ENCODE measurements around the gene ZNF587B. TPM values are rescaled to one million over a fixed set of nuclear protein-coding genes. Genes with fewer than 3 reads are reported as not detected.
A peak's percentile ranks its signal among the peaks of the same experiment; 100 is the strongest.
"Not testable (repeated sequence)": the region's sequence is repeated elsewhere in the genome, so short reads cannot be mapped to it uniquely, and the experiment has no call there.

Gene ZNF587B
- total and polyA plus RNA-seq, 10 donors: 3.4 to 31.8 (median 21.4) TPM

DNA sequence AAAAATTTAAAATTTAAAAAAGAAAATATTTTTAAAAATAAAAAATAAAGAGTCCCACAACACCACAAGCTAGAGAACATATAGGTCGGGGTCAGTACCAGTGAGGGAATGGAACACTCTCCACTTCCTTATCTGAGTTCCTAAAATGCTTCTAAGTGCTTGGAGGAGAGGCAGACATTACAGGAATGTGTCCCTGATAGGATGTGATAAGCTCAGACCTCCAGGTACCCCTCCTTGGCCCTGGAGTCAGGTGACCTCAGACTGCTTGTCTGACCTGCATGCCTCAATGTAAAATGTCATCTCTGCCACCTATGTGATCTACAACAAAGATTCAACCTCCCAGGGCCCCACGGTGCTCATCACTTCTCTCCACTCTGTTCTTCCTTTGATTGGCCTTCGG, 55.9 kb downstream of the ZNF587B start:
- no peak for DNase-seq
- no peak for TF ChIP-seq POLR2A (IDR thresholded peaks at IDR 0.05)
- H3K27ac ChIP-seq: no peak overlapping the region
- H3K4me1 ChIP-seq: peaks cover 8 to 32% (median 22%) of the 10 kb centered on the region in 6 donors
- no peaks in the 10 kb centered on the region for H3K27me3 ChIP-seq (replicated peaks in 1 of 7)
- peaks cover 0 to 60% (median 46%) of the 10 kb centered on the region in 8 donors for H3K9me3 ChIP-seq
- peaks cover 0 to 45% (median 16%) of the 10 kb centered on the region in 6 donors for H3K36me3 ChIP-seq
- no peak overlapping the region for H3K4me3 ChIP-seq
- WGBS, 5 donors: 89 to 97% (median 92%) methylated on average over 3 of the region's 3 CpGs
- intact Hi-C loops (cut with DNase I; ENCODE audit: low total_unique reads): no loop called here

DNA sequence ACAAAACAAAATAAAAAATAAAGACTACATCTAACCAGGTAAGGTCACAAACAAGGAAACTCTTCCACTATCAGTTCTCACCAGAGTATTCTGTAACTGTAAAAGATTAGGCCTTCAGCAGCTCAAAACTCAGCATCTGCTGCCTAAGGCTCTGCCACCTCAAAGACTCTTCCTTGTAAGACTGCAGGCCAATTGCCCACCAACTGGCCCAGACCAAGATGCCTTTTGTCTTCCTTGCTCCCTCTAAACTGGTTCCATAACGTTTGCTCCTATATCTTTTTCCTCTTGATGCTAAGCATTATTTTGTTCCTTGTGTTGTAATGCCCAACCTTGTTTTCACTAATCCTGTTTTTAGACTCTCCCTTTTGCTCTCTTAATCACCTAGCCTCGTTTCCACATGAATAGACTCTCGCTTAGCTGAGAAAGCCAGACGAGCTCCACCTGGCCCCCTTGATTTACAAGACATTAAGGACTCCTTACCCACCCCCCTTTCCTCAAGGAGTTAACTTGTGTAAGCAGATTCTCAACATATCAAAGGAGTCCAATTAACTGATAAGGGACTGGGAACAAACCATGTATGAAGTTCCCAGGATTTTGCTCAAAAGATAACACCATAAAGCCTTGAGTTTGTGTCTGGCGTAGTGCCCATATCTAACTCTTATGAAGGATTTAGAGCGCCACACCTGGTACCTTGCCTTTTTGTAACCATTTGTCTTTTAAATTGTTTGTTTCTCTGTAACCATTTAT, 57.3 kb downstream of the ZNF587B start:
- peak overlapping the region in 6 of 8 donors; percentile 71 to 95 (median 82) for H3K4me3 ChIP-seq
- no peak for DNase-seq
- H3K27ac ChIP-seq: no peak overlapping the region
- H3K27me3 ChIP-seq (replicated peaks in 1 of 7): no peaks in the 10 kb centered on the region
- intact Hi-C loops (cut with DNase I; ENCODE audit: low total_unique reads): no loop called here
- peaks cover 8 to 32% (median 22%) of the 10 kb centered on the region in 6 donors for H3K4me1 ChIP-seq
- TF ChIP-seq POLR2A (IDR thresholded peaks at IDR 0.05) (no peak), POLR2AphosphoS5 (IDR thresholded peaks at IDR 0.05) (no peak)
- TF ChIP-seq, protein P1, sequence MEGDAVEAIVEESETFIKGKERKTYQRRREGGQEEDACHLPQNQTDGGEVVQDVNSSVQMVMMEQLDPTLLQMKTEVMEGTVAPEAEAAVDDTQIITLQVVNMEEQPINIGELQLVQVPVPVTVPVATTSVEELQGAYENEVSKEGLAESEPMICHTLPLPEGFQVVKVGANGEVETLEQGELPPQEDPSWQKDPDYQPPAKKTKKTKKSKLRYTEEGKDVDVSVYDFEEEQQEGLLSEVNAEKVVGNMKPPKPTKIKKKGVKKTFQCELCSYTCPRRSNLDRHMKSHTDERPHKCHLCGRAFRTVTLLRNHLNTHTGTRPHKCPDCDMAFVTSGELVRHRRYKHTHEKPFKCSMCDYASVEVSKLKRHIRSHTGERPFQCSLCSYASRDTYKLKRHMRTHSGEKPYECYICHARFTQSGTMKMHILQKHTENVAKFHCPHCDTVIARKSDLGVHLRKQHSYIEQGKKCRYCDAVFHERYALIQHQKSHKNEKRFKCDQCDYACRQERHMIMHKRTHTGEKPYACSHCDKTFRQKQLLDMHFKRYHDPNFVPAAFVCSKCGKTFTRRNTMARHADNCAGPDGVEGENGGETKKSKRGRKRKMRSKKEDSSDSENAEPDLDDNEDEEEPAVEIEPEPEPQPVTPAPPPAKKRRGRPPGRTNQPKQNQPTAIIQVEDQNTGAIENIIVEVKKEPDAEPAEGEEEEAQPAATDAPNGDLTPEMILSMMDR (IDR thresholded peaks at IDR 0.05 in 8 of 11, conservative IDR thresholded peaks at IDR 0.05 in 3 of 11): no peak
- H3K9me3 ChIP-seq: peaks cover 0 to 60% (median 46%) of the 10 kb centered on the region in 8 donors
- WGBS, 5 donors: 47 to 63% (median 54%) methylated on average over 6 of the region's 6 CpGs
- H3K36me3 ChIP-seq: peaks cover 0 to 45% (median 16%) of the 10 kb centered on the region in 6 donors

DNA sequence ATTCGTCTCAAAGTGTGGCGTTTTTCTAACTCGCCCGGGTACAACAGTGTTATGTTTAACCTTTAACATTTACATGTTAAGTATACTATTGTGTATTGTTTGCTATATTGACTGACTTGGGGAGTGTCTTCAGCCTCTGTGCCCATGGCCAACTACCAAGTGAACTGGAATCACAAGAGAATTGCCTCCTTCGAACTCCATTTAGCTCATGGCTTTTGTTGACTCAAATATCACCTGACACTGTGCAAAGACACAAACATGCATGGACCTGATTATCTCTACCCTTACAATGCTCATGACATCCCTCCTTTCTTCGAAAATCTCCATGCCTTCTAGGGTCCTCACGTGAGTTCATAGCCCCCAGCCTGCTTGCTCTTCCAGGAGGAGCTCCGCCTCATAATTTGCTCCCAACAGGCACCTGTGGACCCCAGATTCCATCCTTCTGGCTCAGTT, 58.0 kb downstream of the ZNF587B start:
- no peak for DNase-seq
- intact Hi-C loops (cut with DNase I; ENCODE audit: low total_unique reads): no loop called here
- H3K27me3 ChIP-seq (replicated peaks in 1 of 7): no peaks in the 10 kb centered on the region
- peaks cover 8 to 32% (median 22%) of the 10 kb centered on the region in 6 donors for H3K4me1 ChIP-seq
- peak overlapping the region; percentile 53 to 95 (median 82) for H3K4me3 ChIP-seq
- peaks cover 0 to 56% (median 39%) of the 10 kb centered on the region in 8 donors for H3K9me3 ChIP-seq
- H3K36me3 ChIP-seq: peaks cover 0 to 37% (median 13%) of the 10 kb centered on the region in 6 donors
- TF ChIP-seq POLR2A (IDR thresholded peaks at IDR 0.05) (no peak), POLR2AphosphoS5 (IDR thresholded peaks at IDR 0.05) (no peak)
- TF ChIP-seq, protein P1 (IDR thresholded peaks at IDR 0.05 in 8 of 11, conservative IDR thresholded peaks at IDR 0.05 in 3 of 11): no peak
- peak overlapping the region in 7 of 8 donors; percentile 79 to 89 (median 85) for H3K27ac ChIP-seq
- WGBS, 5 donors: 7 to 29% (median 14%) methylated on average over 8 of the region's 8 CpGs

DNA sequence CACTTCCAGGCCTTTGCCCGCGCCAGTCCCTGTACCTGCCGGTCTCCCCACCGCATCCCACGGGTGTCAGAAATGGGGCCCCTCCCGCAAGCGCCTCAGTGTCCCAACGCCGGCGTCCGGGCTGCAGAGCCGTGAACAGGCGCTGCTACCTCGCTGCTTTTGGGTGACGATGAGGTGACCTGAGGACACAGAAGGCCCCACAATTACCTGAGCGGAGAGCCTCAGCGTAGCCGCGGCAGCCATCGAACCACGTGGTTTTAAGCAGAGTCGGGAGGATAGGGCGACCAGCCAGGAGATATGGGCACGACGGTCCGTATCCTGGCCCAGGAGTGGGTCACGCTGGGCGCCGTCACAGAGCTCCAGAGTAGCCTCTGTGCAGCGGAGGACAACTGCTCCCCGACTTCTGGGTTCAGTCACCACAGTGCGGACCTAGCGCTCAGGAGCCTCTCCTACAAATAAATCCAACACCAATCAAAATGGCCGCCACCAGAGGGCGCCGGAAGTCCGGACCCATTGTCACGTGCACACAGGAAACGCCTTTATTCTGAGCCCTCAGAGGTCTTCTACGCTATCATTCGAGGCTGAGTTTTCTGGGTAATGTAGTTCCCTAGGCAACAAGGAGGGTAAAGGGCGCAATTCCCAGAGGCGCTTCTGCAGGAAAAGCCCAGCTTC, 58.6 kb downstream of the ZNF587B start, which contains the start of gene ZNF814:
TSS of gene ZNF814 (minus strand) at position 478 of the 672 bp plus-strand sequence. CDS start at position 243, 235 bp downstream.
- Histone ChIP-seq H3K27ac (peak within 1 kb of the TSS in 7 of 8 donors; percentile 79 to 89 (median 85)), H3K27me3 (replicated peaks in 1 of 7) (no peaks in the 10 kb centered on the region)

DNA sequence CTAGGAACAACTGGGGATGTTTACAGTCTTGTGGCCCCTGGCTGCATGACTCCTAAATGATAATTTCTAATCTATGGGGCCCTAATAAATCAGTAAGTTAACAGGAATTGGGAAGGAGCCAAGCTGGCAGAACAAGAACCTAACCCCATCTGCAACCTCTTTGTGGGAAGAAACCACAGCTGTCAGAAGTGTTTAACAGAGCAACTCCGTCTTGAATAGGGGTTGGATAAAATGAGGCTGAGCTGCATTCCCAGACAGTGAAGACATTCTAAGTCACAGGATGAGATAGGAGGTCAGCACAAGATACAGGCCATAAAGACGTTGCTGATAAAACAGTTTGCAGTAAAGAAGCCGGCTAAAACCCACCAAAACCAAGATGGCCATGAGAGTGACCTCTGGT, 60.6 kb downstream of the ZNF587B start:
- H3K27ac ChIP-seq; DNase-seq; intact Hi-C loops (cut with DNase I; ENCODE audit: low total_unique reads); H3K4me3 ChIP-seq; H3K27me3 ChIP-seq (replicated peaks in 1 of 7): not testable (repeated sequence)
- 60 to 87% (median 76%) methylated on average over 3 of the region's 3 CpGs for WGBS, 5 donors
- H3K4me1 ChIP-seq: peaks cover 8 to 32% (median 22%) of the 10 kb centered on the region in 6 donors
- H3K9me3 ChIP-seq: peaks cover 0 to 30% (median 14%) of the 10 kb centered on the region in 8 donors
- H3K36me3 ChIP-seq: peaks cover 0 to 11% (median 2%) of the 10 kb centered on the region in 6 donors

More for the DNA sequence above, 58.6 kb downstream of the ZNF587B start, which contains the start of gene ZNF814:
- Histone ChIP-seq H3K4me1 (peaks cover 8 to 32% (median 22%) of the 10 kb centered on the region in 6 donors), H3K4me3 (peak within 1 kb of the TSS; percentile 53 to 95 (median 82)), H3K9me3 (peaks cover 0 to 50% (median 34%) of the 10 kb centered on the region in 8 donors), H3K36me3 (peaks cover 0 to 32% (median 12%) of the 10 kb centered on the region in 6 donors)
- TF ChIP-seq POLR2AphosphoS5 (IDR thresholded peaks at IDR 0.05) (peak; percentile 79 to 84 (median 80)), POLR2A (IDR thresholded peaks at IDR 0.05) (no peak)
- TF ChIP-seq, protein P1 (IDR thresholded peaks at IDR 0.05 in 8 of 11, conservative IDR thresholded peaks at IDR 0.05 in 3 of 11): peak in 7 of 11 experiments; percentile 18 to 61 (median 45)
- 1 to 4% (median 1%) methylated on average over 32 to 43 of the region's 43 CpGs for WGBS, 5 donors
- DNase-seq: peak; percentile 91
- intact Hi-C loops (cut with DNase I; ENCODE audit: low total_unique reads): no loop called here
